Activated CD4-positive, alpha-beta T cell treated with anti-CD3 and anti-CD28 coated beads for 36 hours (primary cell): ENCODE measurements around the gene EDEM1. TPM values are rescaled to one million over a fixed set of nuclear protein-coding genes. Genes with fewer than 3 reads are reported as not detected.
A peak's percentile ranks its signal among the peaks of the same experiment; 100 is the strongest.

Experiments
- ATAC-seq: fragments of 200-7000 bp; cut with Tn5 transposase; one replicate; pipeline ENCODE4 v1.10.0; 2021; ENCODE audit warnings: mild to moderate bottlenecking, moderate library complexity
- CTCF ChIA-PET: fragments of 350-600 bp; sonication (Branson Sonifier 250); formaldehyde crosslinking; loops from one replicate; lab custom pipeline; 2021; ENCODE audit warnings: antibody characterized with exemption; lab: Charles Lee
- POLR2A ChIA-PET: fragments of 350-600 bp; sonication (Branson Sonifier 250); formaldehyde crosslinking; loops from one replicate; lab custom pipeline; 2021; ENCODE audit warnings: antibody characterized with exemption, inconsistent platforms; lab: Charles Lee
- DNase-seq: peaks from one replicate; pipeline ENCODE4 v3.0.0-alpha.2; 2020
- H3K27ac Mint-ChIP-seq: one replicate; pipeline ENCODE4 v1.8.0; 2021; ENCODE audit warnings: mixed read lengths
- H3K27me3 Mint-ChIP-seq: one replicate; pipeline ENCODE4 v1.8.0; 2021; ENCODE audit warnings: mixed read lengths
- H3K36me3 Mint-ChIP-seq: one replicate; pipeline ENCODE4 v1.8.0; 2021; ENCODE audit warnings: low read depth, mixed read lengths
- H3K4me1 Mint-ChIP-seq: one replicate; pipeline ENCODE4 v1.8.0; 2021; ENCODE audit warnings: mixed read lengths
- H3K4me3 Mint-ChIP-seq: one replicate; pipeline ENCODE4 v1.8.0; 2021; ENCODE audit warnings: mild to moderate bottlenecking, moderate library complexity, mixed read lengths
- H3K9me3 Mint-ChIP-seq: one replicate; pipeline ENCODE4 v1.8.0; 2021; ENCODE audit warnings: low read depth, mixed read lengths
- intact Hi-C, 2 experiments: fragments of 100-400 bp; cut with DNase I in 1 of 2; cut with micrococcal nuclease in 1 of 2; formaldehyde crosslinking; loops; one replicate each; pipeline versions ENCODE4 v1.14.2 to v1.15.1; 2022 to 2024; cut with DNase I, micrococcal nuclease
- total RNA-seq, 2 experiments: library from RNA; stranded (reverse); gene quantifications; one replicate each; pipeline ENCODE4 v1.2.3, GENCODE V29; 2021

The EDEM1 gene
- total RNA-seq, 2 experiments from 2014 or later, result 105 to 175 TPM

DNA sequence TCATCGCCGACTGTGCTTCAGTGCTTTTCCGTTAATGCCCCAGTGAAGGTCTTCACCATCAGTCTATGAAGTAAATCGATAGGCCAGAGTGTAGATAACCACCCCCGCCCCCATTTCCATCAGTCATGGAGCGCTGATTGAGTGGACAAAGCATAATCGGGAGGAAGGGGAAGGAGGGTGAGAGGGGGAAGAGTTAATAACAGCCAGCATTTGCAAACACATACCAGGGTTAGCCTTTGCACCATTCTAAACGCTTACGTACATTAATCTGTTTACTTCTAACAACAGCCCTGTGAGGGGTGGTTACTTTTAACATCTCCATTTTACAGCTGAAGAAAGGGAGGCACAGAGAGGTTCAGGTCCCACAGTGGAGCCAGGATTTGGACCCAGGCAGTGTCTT, 26.8 kb downstream of the EDEM1 start:
- H3K27me3 Mint-ChIP-seq, result no peaks in the 10 kb centered on the region
- H3K4me3 Mint-ChIP-seq, result no peak overlapping the region
- peak overlapping the region; percentile 7 for H3K27ac Mint-ChIP-seq
- POLR2A ChIA-PET, result no interaction called here
- CTCF ChIA-PET, result no interaction called here
- ATAC-seq (no peak), DNase-seq (no peak)
- peaks cover 14% of the 10 kb centered on the region for H3K4me1 Mint-ChIP-seq
- no peaks in the 10 kb centered on the region for H3K9me3 Mint-ChIP-seq
- peaks cover 85% of the 10 kb centered on the region for H3K36me3 Mint-ChIP-seq
- intact Hi-C loops, result no loop called here

DNA sequence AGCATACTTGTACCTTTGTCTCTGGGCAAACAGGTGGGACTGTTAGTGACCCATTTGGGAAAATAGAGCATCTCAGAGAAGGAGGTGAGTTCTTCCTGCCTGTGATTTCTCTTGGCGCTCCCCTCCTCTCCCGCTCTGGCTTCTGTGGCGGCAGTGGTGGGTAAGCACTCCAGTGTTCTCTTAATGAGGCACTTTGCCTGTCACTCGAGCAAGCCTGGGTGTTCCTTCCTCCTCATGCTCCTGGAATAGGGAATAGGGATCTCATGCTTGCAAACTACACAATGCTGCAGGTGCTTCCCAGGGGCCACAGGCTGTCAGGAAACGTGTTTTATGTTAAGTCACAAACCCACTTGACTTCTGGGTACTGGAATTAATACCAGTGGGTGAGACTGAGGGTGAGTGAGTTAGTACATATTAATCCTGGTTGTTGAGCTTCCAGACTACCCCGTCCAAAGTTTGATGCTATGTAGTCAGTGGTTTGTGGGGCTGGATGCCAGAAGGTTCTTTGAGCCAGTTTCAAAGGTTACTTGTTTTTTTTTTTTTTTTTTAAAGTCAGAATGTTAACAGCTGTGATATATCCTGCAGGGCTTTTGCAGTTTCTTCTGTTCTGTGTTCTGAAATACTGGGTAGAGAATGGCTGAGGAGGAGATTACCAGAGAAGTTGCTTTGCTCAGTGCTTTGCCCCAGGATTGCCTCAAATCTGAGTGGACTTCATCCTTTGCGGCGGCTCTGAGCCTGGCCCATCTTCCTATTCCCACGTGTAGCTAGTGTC, 30.5 kb downstream of the EDEM1 start:
- Mint-ChIP-seq H3K27ac (peak overlapping the region; percentile 30), H3K27me3 (no peaks in the 10 kb centered on the region), H3K4me3 (no peak overlapping the region), H3K36me3 (peaks cover 55% of the 10 kb centered on the region), H3K9me3 (no peaks in the 10 kb centered on the region), H3K4me1 (peaks cover 7% of the 10 kb centered on the region)
- no peak for DNase-seq
- CTCF ChIA-PET, result interaction anchor here (1.3 kb wide), 1 partner anchor 9 kb away, joined by 5 read pairs; no protein-coding TSS in a partner anchor
- intact Hi-C loops, result no loop called here
- POLR2A ChIA-PET, result interaction anchor here (0.6 kb wide), 2 partner anchors 30 to 49 kb away, joined by 4 to 8 read pairs; partner anchors contain the start of gene EDEM1
- no peak for ATAC-seq

DNA sequence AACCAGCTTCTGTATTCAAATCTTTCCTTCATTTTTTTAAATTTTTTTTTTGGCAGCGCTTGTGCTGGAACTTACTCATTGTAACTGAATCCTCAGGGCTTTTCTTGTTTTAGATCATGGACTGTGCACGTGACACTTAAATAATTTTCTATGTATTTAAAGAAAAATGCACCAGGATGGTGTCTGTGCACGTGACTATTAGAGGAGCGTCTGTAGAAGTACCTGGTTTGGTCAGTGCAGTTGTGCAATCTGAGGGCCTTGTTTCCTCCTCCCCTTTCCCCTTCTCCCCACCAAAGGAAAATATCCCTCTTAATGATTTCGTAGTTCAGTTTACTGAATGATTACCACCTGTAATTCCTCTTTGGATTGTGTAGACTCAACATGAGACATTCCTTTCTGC, 31.3 kb downstream of the EDEM1 start:
- Mint-ChIP-seq H3K9me3 (no peaks in the 10 kb centered on the region), H3K27ac (peak overlapping the region; percentile 30), H3K27me3 (no peaks in the 10 kb centered on the region), H3K36me3 (peaks cover 48% of the 10 kb centered on the region), H3K4me3 (no peak overlapping the region), H3K4me1 (peaks cover 5% of the 10 kb centered on the region)
- POLR2A ChIA-PET, result interaction anchor here (0.6 kb wide), 1 partner anchor 31 kb away, joined by 4 read pairs; the partner anchor contains the start of gene EDEM1
- CTCF ChIA-PET, result interaction anchor here (1.0 to 1.3 kb wide), 2 partner anchors 8 to 15 kb away, joined by 3 to 5 read pairs; no protein-coding TSS in a partner anchor
- no peak for DNase-seq
- intact Hi-C loops, result no loop called here
- ATAC-seq, result no peak

DNA sequence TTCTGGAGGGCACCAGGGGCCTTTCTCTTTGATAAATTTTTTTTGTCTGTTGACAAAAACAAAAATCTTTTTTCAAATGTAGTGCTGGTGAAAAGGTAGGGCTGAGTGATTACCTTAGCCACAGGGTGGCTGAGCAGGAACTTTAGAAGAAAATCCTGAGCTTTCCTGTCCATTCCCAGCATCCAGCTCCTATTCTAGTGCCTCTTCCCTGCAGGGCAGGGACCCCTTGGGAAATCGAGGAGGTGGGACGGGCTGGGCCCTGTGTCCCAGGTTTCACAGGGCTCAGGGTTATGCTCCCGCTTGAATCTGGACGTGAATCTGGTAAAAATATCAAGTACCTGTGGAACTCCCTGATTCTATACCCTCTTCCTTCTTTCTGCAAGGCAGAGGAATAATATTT, 31.7 kb downstream of the EDEM1 start:
- no peak for ATAC-seq
- Mint-ChIP-seq H3K4me3 (no peak overlapping the region), H3K27ac (no peak overlapping the region), H3K4me1 (peaks cover 5% of the 10 kb centered on the region), H3K36me3 (peaks cover 45% of the 10 kb centered on the region), H3K9me3 (no peaks in the 10 kb centered on the region), H3K27me3 (no peaks in the 10 kb centered on the region)
- ChIA-PET POLR2A (no interaction called here), CTCF (interaction anchor here (1.0 to 1.3 kb wide), 2 partner anchors 8 to 16 kb away, joined by 3 to 5 read pairs; no protein-coding TSS in a partner anchor)
- DNase-seq, result no peak
- intact Hi-C loops, result no loop called here

GRCh38 chr3:5220193-5220592, 32.7 kb downstream of the EDEM1 start:
- DNase-seq (no peak), ATAC-seq (peak; percentile 18)
- Mint-ChIP-seq H3K36me3 (peaks cover 36% of the 10 kb centered on the region), H3K27me3 (no peaks in the 10 kb centered on the region), H3K4me1 (peaks cover 5% of the 10 kb centered on the region), H3K27ac (peak overlapping the region; percentile 42), H3K4me3 (no peak overlapping the region), H3K9me3 (no peaks in the 10 kb centered on the region)
- CTCF ChIA-PET, result interaction anchor here (1.0 kb wide), 1 partner anchor 84 kb away, joined by 3 read pairs; no protein-coding TSS in a partner anchor
- POLR2A ChIA-PET, result no interaction called here
- intact Hi-C loops, result no loop called here

DNA sequence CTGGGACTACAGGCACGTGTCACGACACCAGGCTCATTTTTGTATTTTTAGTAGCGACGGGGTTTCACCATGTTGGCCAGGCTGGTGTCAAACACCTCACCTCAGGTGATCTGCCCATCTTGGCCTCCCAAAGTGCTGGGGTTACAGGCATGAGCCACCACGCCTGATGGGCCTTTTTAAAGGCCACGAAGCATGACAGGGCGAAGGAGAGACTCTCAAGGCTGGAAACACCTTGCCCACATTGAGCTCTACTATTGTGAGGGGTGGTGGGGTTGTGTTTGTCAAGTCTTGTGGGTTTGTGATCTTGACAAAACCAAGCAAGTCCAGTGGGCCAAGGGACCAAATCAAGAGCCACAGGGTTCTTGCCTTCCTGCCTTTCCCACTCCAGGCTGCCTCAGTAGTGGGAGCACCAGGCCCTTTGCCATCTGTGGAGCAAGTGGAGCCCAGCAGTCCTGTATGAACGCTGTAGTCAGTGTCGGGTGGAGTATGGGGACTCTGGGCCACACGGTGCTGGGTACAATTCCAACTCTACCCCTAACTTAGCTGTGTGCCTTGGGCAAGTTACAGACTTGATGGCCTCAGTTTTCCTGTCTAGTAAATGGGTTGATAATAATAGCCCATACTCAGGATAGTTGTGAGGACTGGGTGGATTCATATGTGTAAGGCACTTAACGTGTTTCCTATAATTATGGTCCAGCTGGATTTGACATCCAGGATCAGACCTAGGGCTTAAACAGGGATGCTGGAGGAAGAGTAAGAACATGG, 33.3 kb downstream of the EDEM1 start:
- ATAC-seq (peak; percentile 23), DNase-seq (no peak)
- POLR2A ChIA-PET, result no interaction called here

DNA sequence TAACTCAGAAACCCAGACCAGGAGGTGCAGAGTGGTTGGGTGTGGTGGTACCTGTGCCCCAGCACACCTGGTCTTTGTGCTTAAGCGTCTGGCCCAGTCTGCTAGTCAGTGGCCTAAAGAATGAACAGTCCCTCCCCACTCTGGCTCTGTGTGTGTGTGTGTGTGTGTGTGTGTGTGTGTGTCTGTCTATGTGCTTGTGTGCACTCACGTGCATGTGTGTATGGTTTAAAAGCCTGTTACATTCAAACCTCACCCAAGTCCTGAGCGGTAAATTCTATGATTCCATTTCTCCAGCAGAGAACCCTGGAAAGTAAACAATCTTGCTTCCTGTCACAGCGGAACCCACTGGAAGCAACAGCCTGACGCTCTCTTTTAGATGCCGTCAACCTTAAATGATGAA, 34.2 kb downstream of the EDEM1 start:
- H3K27ac Mint-ChIP-seq, result no peak overlapping the region
- POLR2A ChIA-PET, result no interaction called here
- CTCF ChIA-PET, result interaction anchor here (0.6 to 0.9 kb wide), 2 partner anchors 29 to 51 kb away, joined by 3 read pairs; no protein-coding TSS in a partner anchor
- intact Hi-C loops, result no loop called here
- no peak for DNase-seq
- H3K27me3 Mint-ChIP-seq, result no peaks in the 10 kb centered on the region
- no peak for ATAC-seq
- H3K4me3 Mint-ChIP-seq, result no peak overlapping the region
- peaks cover 5% of the 10 kb centered on the region for H3K4me1 Mint-ChIP-seq
- H3K36me3 Mint-ChIP-seq, result peaks cover 25% of the 10 kb centered on the region
- H3K9me3 Mint-ChIP-seq, result no peaks in the 10 kb centered on the region

More for the DNA sequence above, 33.3 kb downstream of the EDEM1 start:
- Mint-ChIP-seq H3K36me3 (peaks cover 30% of the 10 kb centered on the region), H3K9me3 (no peaks in the 10 kb centered on the region), H3K4me3 (no peak overlapping the region), H3K4me1 (peaks cover 5% of the 10 kb centered on the region), H3K27me3 (no peaks in the 10 kb centered on the region), H3K27ac (no peak overlapping the region)
- intact Hi-C loops, result no loop called here
- CTCF ChIA-PET, result interaction anchor here (1.0 kb wide), 1 partner anchor 85 kb away, joined by 3 read pairs; no protein-coding TSS in a partner anchor

GRCh38 chr3:5222283-5223005, 34.9 kb downstream of the EDEM1 start:
- POLR2A ChIA-PET, result no interaction called here
- H3K4me3 Mint-ChIP-seq, result no peak overlapping the region
- CTCF ChIA-PET, result interaction anchor here (0.9 kb wide), 1 partner anchor 30 kb away, joined by 3 read pairs; no protein-coding TSS in a partner anchor
- peaks cover 5% of the 10 kb centered on the region for H3K4me1 Mint-ChIP-seq
- DNase-seq, result no peak
- no peaks in the 10 kb centered on the region for H3K9me3 Mint-ChIP-seq
- H3K27ac Mint-ChIP-seq, result no peak overlapping the region
- no peaks in the 10 kb centered on the region for H3K27me3 Mint-ChIP-seq
- no peak for ATAC-seq
- intact Hi-C loops, result no loop called here
- H3K36me3 Mint-ChIP-seq, result peaks cover 18% of the 10 kb centered on the region

- ChIA-PET POLR2A (no interaction called here), CTCF (interaction anchor here (0.7 to 1.9 kb wide), 6 partner anchors 8 to 1572 kb away, joined by 3 to 7 read pairs (median 4); no protein-coding TSS in a partner anchor)
- Mint-ChIP-seq H3K27ac (no peak overlapping the region), H3K4me1 (no peaks in the 10 kb centered on the region), H3K4me3 (no peak overlapping the region), H3K9me3 (no peaks in the 10 kb centered on the region), H3K36me3 (no peaks in the 10 kb centered on the region), H3K27me3 (no peaks in the 10 kb centered on the region)
- intact Hi-C loops, result loop anchor here (5.0 kb wide), 2 partner anchors 71 to 201 kb away; no protein-coding TSS in a partner anchor
- DNase-seq, result no peak
- peak; percentile 40 for ATAC-seq
These were observed 39.3 kb downstream of the EDEM1 start for GRCh38 chr3:5226783-5227182.

DNA sequence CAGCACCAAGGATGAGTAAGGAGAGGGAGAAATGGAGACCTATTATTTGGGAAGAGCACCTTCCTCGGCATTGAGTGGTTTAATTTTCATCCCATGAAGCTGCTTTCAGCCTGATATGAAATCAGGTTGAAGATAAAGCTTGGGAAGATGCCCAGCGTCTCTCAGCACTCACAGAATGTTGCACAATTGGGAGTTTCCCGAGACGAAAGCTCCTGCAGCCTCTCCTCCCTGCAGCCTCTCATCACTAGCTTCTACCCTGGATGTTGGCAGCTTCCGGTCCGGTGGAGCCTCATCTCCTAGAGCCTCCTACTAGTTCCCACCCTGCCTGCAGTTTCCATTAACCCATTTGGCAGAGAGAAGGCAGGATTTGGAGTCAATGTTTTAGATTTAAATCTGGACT, 40.3 kb downstream of the EDEM1 start:
- H3K36me3 Mint-ChIP-seq, result no peaks in the 10 kb centered on the region
- CTCF ChIA-PET, result interaction anchor here (0.6 to 1.9 kb wide), 9 partner anchors 9 to 656 kb away, joined by 3 to 7 read pairs (median 4); no protein-coding TSS in a partner anchor
- no peak for DNase-seq
- H3K27ac Mint-ChIP-seq, result no peak overlapping the region
- no peaks in the 10 kb centered on the region for H3K27me3 Mint-ChIP-seq
- H3K4me3 Mint-ChIP-seq, result no peak overlapping the region
- H3K4me1 Mint-ChIP-seq, result no peaks in the 10 kb centered on the region
- ATAC-seq, result no peak
- no peaks in the 10 kb centered on the region for H3K9me3 Mint-ChIP-seq
- POLR2A ChIA-PET, result no interaction called here
- intact Hi-C loops, result loop anchor here (5.0 kb wide), 2 partner anchors 69 to 199 kb away; no protein-coding TSS in a partner anchor
